GM21723 (cell line): ENCODE data around the gene COPZ2.
"Not testable (repeated sequence)": the region's sequence is repeated elsewhere in the genome, so short reads cannot be mapped to it uniquely, and the experiment has no call there.

ENCODE experiments used
- ATAC-seq: cut with Tn5 transposase; IDR thresholded peaks from one replicate; pipeline ENCODE4 v1.9.1; 2021; ENCODE audit warnings: mild to moderate bottlenecking, moderate library complexity; ENCODE audit not compliant: unreplicated experiment

COPZ2 gene

GRCh38 chr17:47989700-47990099, 47.9 kb downstream of the COPZ2 start:
- no peak for ATAC-seq

- ATAC-seq, result no peak
Measured at GRCh38 chr17:47989159-47989558, 48.4 kb downstream of the COPZ2 start.

- ATAC-seq, result not testable (repeated sequence)
Measured at GRCh38 chr17:47988445-47988844, 49.2 kb downstream of the COPZ2 start.

- ATAC-seq, result no peak
Measured at GRCh38 chr17:47987240-47987835, 50.3 kb downstream of the COPZ2 start.

- ATAC-seq, result no peak
Measured at GRCh38 chr17:47986520-47986919, 51.1 kb downstream of the COPZ2 start.

GRCh38 chr17:47983492-47984223, 53.9 kb downstream of the COPZ2 start:
- no peak for ATAC-seq

- ATAC-seq, result no peak
Measured at GRCh38 chr17:47982645-47983390, 54.8 kb downstream of the COPZ2 start.

GRCh38 chr17:47982091-47982617, 55.4 kb downstream of the COPZ2 start:
- ATAC-seq, result no peak

- ATAC-seq, result no peak
Measured at GRCh38 chr17:47981462-47981861, 56.1 kb downstream of the COPZ2 start.

GRCh38 chr17:47980541-47980940, 57.1 kb downstream of the COPZ2 start:
- ATAC-seq, result no peak

GRCh38 chr17:47978324-47978723, 59.3 kb downstream of the COPZ2 start:
- ATAC-seq, result no peak
